Measurements from ENCODE around the gene CELF4.

CELF4 gene

GRCh38 chr18:37450434-37451132 is 115.0 kb downstream of the CELF4 start:
- Histone ChIP-seq H3K4me3 (no peak overlapping the region), H3K27ac (no peak overlapping the region)
- no peak for DNase-seq (ENCODE audit: low spot score)
- no peak for TF ChIP-seq CTCF (IDR thresholded peaks at IDR 0.05)

GRCh38 chr18:37449618-37450017 is 116.0 kb downstream of the CELF4 start:
- Histone ChIP-seq H3K27ac (no peak overlapping the region), H3K4me3 (no peak overlapping the region)
- no peak for TF ChIP-seq CTCF (IDR thresholded peaks at IDR 0.05)
- DNase-seq (ENCODE audit: low spot score), result no peak

- Histone ChIP-seq H3K27ac (no peak overlapping the region), H3K4me3 (no peak overlapping the region)
- TF ChIP-seq CTCF (IDR thresholded peaks at IDR 0.05), result no peak
- no peak for DNase-seq (ENCODE audit: low spot score)
Observed at GRCh38 chr18:37448946-37449345, 116.7 kb downstream of the CELF4 start.

- TF ChIP-seq CTCF (IDR thresholded peaks at IDR 0.05), result no peak
- no peak overlapping the region for H3K27ac ChIP-seq
- no peak overlapping the region for H3K4me3 ChIP-seq
- no peak for DNase-seq (ENCODE audit: low spot score)
Observed at GRCh38 chr18:37447962-37448888, 117.4 kb downstream of the CELF4 start.

- DNase-seq (ENCODE audit: low spot score), result no peak
- Histone ChIP-seq H3K27ac (no peak overlapping the region), H3K4me3 (no peak overlapping the region)
- TF ChIP-seq CTCF (IDR thresholded peaks at IDR 0.05), result no peak
Observed at GRCh38 chr18:37445836-37446235, 119.8 kb downstream of the CELF4 start.

- Histone ChIP-seq H3K27ac (no peak overlapping the region), H3K4me3 (no peak overlapping the region)
- no peak for TF ChIP-seq CTCF (IDR thresholded peaks at IDR 0.05)
- no peak for DNase-seq (ENCODE audit: low spot score)
Observed at GRCh38 chr18:37445368-37445767, 120.2 kb downstream of the CELF4 start.

Measured in coronary artery (tissue), 2 donors.